ENCODE data around the gene ELOVL6. TPM values are rescaled to one million over a fixed set of nuclear protein-coding genes. Genes with fewer than 3 reads are reported as not detected.

ELOVL6 gene
- total and polyA plus RNA-seq, 10 of the 15 experiments (the other 5 are each of a cell fraction or from before 2014, with no cell fraction given) = 3.9 to 33.5 (median 8.1) TPM

DNA sequence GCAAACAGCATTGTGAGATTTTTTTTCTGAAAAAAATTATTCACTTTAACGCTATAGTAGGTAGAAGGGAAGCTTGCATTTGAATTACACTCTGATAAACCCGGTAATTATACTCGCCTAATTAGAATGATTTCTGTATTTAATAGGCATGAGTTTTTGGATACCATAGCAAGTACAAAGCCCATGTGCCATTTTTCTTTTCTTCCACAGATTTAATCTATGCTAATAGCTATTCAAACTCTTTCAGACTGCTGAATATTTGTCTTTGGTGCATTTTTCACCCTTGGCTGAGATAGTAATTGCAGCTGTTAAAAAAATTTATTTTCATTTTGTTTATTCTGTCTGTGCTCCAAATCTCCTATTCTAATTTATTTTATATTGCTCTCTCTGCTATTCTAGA lies 172.7 kb downstream of the ELOVL6 start:
- H3K36me3 ChIP-seq (ENCODE audit: control insufficient read depth in 2 of 2, insufficient read depth in 2 of 2, low read length in 1 of 2) = no peaks in the 10 kb centered on the region
- ATAC-seq (no peak), FAIRE-seq (no peak), DNase-seq (ENCODE audit: low read depth, low spot score) (no peak)
- 95% methylated on average over 3 of the region's 3 CpGs for WGBS (ENCODE audit: insufficient coverage, insufficient replicate concordance, low lambda C conversion rate, missing lambda C conversion rate)
- H3K79me2 ChIP-seq (ENCODE audit: control insufficient read depth, insufficient read depth, low read length) = no peaks in the 10 kb centered on the region
- H3K9me3 ChIP-seq (replicated peaks; ENCODE audit: control insufficient read depth, insufficient read depth, low read length) = no peaks in the 10 kb centered on the region
- in situ Hi-C loops (cut with MboI) (no loop called here), intact Hi-C loops (cut with micrococcal nuclease; ENCODE audit: unreplicated experiment) (no loop called here)
- no peak overlapping the region for H3K27ac ChIP-seq (ENCODE audit: control insufficient read depth, insufficient read depth)
- SMC1A ChIA-PET (ENCODE audit: uncharacterized antibody, unreplicated experiment) = interaction anchor here (0.6 to 1.4 kb wide), 4 partner anchors 23 to 223 kb away, joined by 3 read pairs; no protein-coding TSS in a partner anchor
- no peaks in the 10 kb centered on the region for H4K20me1 ChIP-seq (ENCODE audit: control insufficient read depth, insufficient read depth)
- CTCF ChIA-PET = interaction anchor here (0.8 to 1.9 kb wide), 4 partner anchors 20 to 491 kb away, joined by 3 to 5 read pairs (median 3); no protein-coding TSS in a partner anchor
- no peak overlapping the region for H3K4me3 ChIP-seq
- H3K4me2 ChIP-seq (ENCODE audit: control insufficient read depth, insufficient read depth) = no peak overlapping the region
- H2AFZ ChIP-seq (ENCODE audit: control insufficient read depth, low read depth, low read length) = no peak overlapping the region
- no peak overlapping the region for H3K9ac ChIP-seq (ENCODE audit: control insufficient read depth, insufficient read depth, low read length)
- H3K27me3 ChIP-seq (replicated peaks in 1 of 2; ENCODE audit: control insufficient read depth in 2 of 2, insufficient read depth in 2 of 2, low read length in 1 of 2) = no peaks in the 10 kb centered on the region; a peak in 2 of 4 replicates
- POLR2A ChIA-PET = interaction anchor here (0.6 kb wide), 2 partner anchors 251 to 523 kb away, joined by 3 read pairs; no protein-coding TSS in a partner anchor
- BruUV-seq (replicated peaks) = no TSS peak
- no peaks in the 10 kb centered on the region for H3K4me1 ChIP-seq (ENCODE audit: control insufficient read depth, insufficient read depth, low read length)
- RAD21 ChIA-PET (ENCODE audit: unreplicated experiment) = interaction anchor here (1.4 kb wide), 1 partner anchor 20 kb away, joined by 4 read pairs; no protein-coding TSS in a partner anchor
- TF ChIP-seq MEF2B (IDR thresholded peaks at IDR 0.05; ENCODE audit: partially characterized antibody, poor library complexity, severe bottlenecking) (no peak), RBBP5 (conservative IDR thresholded peaks at IDR 0.05) (no peak), NR2C1 (IDR thresholded peaks at IDR 0.05) (no peak), ZNF384 (IDR thresholded peaks at IDR 0.05; ENCODE audit: borderline replicate concordance, low read depth, low read length) (no peak), KLF5 (IDR thresholded peaks at IDR 0.05; ENCODE audit: partially characterized antibody) (no peak)
- TF ChIP-seq, protein P1, sequence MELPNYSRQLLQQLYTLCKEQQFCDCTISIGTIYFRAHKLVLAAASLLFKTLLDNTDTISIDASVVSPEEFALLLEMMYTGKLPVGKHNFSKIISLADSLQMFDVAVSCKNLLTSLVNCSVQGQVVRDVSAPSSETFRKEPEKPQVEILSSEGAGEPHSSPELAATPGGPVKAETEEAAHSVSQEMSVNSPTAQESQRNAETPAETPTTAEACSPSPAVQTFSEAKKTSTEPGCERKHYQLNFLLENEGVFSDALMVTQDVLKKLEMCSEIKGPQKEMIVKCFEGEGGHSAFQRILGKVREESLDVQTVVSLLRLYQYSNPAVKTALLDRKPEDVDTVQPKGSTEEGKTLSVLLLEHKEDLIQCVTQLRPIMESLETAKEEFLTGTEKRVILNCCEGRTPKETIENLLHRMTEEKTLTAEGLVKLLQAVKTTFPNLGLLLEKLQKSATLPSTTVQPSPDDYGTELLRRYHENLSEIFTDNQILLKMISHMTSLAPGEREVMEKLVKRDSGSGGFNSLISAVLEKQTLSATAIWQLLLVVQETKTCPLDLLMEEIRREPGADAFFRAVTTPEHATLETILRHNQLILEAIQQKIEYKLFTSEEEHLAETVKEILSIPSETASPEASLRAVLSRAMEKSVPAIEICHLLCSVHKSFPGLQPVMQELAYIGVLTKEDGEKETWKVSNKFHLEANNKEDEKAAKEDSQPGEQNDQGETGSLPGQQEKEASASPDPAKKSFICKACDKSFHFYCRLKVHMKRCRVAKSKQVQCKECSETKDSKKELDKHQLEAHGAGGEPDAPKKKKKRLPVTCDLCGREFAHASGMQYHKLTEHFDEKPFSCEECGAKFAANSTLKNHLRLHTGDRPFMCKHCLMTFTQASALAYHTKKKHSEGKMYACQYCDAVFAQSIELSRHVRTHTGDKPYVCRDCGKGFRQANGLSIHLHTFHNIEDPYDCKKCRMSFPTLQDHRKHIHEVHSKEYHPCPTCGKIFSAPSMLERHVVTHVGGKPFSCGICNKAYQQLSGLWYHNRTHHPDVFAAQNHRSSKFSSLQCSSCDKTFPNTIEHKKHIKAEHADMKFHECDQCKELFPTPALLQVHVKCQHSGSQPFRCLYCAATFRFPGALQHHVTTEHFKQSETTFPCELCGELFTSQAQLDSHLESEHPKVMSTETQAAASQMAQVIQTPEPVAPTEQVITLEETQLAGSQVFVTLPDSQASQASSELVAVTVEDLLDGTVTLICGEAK (IDR thresholded peaks at IDR 0.05; ENCODE audit: borderline replicate concordance) = no peak
- TF ChIP-seq, protein P2, sequence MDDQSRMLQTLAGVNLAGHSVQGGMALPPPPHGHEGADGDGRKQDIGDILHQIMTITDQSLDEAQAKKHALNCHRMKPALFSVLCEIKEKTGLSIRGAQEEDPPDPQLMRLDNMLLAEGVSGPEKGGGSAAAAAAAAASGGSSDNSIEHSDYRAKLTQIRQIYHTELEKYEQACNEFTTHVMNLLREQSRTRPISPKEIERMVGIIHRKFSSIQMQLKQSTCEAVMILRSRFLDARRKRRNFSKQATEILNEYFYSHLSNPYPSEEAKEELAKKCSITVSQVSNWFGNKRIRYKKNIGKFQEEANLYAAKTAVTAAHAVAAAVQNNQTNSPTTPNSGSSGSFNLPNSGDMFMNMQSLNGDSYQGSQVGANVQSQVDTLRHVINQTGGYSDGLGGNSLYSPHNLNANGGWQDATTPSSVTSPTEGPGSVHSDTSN (IDR thresholded peaks at IDR 0.05; ENCODE audit: insufficient replicate concordance, low read depth, low read length) = no peak
- TF ChIP-seq, protein P3, sequence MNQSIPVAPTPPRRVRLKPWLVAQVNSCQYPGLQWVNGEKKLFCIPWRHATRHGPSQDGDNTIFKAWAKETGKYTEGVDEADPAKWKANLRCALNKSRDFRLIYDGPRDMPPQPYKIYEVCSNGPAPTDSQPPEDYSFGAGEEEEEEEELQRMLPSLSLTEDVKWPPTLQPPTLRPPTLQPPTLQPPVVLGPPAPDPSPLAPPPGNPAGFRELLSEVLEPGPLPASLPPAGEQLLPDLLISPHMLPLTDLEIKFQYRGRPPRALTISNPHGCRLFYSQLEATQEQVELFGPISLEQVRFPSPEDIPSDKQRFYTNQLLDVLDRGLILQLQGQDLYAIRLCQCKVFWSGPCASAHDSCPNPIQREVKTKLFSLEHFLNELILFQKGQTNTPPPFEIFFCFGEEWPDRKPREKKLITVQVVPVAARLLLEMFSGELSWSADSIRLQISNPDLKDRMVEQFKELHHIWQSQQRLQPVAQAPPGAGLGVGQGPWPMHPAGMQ (IDR thresholded peaks at IDR 0.05; ENCODE audit: borderline replicate concordance) = no peak
- TF ChIP-seq, protein P4, sequence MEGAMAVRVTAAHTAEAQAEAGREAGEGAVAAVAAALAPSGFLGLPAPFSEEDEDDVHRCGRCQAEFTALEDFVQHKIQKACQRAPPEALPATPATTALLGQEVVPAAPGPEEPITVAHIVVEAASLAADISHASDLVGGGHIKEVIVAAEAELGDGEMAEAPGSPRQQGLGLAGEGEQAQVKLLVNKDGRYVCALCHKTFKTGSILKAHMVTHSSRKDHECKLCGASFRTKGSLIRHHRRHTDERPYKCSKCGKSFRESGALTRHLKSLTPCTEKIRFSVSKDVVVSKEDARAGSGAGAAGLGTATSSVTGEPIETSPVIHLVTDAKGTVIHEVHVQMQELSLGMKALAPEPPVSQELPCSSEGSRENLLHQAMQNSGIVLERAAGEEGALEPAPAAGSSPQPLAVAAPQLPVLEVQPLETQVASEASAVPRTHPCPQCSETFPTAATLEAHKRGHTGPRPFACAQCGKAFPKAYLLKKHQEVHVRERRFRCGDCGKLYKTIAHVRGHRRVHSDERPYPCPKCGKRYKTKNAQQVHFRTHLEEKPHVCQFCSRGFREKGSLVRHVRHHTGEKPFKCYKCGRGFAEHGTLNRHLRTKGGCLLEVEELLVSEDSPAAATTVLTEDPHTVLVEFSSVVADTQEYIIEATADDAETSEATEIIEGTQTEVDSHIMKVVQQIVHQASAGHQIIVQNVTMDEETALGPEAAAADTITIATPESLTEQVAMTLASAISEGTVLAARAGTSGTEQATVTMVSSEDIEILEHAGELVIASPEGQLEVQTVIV (IDR thresholded peaks at IDR 0.05; ENCODE audit: borderline replicate concordance, partially characterized antibody) = no peak
